ENCODE results near the gene PERM1.

The PERM1 gene

DNA sequence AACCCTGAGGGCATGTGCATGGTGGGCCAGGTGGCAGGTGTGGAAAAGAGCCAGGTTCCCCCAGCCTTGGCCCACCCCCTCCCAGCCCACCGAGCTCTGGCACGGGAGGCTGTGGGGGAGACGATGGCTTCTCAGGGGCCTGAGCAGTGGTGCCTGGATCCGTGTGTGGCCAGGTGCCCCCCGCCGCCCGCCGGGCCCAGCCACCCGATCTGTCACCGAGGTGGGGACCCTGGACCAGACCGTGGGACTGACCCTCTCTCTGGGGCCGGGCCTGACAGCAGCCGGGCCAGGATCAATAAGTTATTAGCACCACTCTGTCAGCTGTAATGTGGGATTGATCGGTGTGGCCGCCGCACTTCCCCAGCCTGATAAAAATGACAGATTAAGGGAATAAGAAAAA, 44.4 kb downstream of the PERM1 start:
- no peaks in the 10 kb centered on the region for H3K36me3 Mint-ChIP-seq
- no peak overlapping the region for H3K27ac Mint-ChIP-seq
- peaks cover 2% of the 10 kb centered on the region for H3K4me1 Mint-ChIP-seq (ENCODE audit: low read depth)
- peaks cover 9% of the 10 kb centered on the region for H3K27me3 Mint-ChIP-seq
- H3K4me3 Mint-ChIP-seq: no peak overlapping the region
- H3K9me3 Mint-ChIP-seq (ENCODE audit: low read depth): no peaks in the 10 kb centered on the region

DNA sequence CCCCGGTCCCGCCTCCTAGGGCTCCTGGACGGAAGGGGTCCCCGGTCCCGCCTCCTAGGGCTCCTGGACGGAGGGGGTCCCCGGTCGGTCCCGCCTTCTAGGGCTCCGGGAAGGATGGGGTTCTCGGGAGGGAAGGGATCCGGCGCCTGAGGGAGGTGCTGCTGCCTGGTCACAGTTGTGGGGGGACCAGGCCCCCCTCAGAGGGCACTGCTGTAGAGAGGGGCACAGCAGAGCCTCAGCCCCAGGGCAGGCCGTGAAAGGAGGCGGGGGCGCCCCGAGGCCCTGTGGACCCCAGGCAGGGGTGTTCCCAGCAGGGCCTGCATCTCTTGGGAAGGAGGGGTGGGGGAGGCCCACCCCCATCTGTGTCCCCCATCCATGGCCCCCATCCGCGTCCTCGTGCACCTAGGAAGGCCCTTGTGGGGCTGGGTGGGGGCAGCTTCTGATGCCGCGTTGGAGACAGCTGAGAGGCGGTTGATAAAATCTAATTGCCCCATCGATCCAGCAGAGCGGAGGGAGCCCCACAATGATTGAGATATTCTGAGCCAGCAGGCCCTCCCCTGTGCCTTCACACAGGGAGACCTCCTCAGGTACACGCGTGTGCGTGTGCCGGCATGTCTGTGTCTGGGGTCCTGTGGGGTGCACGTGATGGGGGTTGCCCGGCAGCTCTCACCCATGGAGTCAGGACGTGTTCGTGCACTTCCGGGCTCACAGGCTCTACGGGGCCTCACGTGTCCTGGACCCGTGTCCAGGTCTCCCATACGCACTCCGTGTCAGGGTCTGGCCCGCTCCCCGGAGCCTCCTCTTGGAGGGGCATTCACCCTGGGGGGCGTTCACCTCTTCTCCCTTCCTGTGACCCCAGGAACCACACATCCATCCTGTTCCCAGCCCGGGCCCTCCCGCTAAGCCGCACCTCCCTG, 45.3 kb downstream of the PERM1 start:
- Mint-ChIP-seq H3K4me3 (no peak overlapping the region), H3K27me3 (peaks cover 9% of the 10 kb centered on the region), H3K36me3 (no peaks in the 10 kb centered on the region), H3K9me3 (ENCODE audit: low read depth) (no peaks in the 10 kb centered on the region), H3K4me1 (ENCODE audit: low read depth) (peaks cover 2% of the 10 kb centered on the region), H3K27ac (no peak overlapping the region)

DNA sequence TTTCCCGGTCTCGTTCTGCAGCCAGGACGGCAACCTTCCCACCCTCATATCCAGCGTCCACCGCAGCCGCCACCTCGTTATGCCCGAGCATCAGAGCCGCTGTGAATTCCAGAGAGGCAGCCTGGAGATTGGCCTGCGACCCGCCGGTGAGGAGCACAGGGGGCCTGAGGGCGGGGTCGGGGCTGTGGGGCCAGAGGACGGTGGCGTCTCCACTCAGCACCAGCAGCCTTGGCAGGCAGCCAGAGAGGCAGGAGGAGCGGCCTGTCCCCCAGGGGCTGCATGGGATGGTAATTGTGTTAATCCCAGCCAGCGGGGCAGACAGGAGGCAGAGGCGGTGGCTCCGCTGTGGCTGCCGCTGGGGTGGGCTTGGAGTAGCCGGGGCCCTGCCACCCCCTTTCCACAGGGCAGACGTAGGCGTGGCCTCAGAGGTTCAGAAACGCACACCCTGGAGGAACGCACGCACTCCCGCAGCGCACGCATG, 46.1 kb downstream of the PERM1 start:
- Mint-ChIP-seq H3K36me3 (no peaks in the 10 kb centered on the region), H3K4me3 (no peak overlapping the region), H3K27me3 (peaks cover 7% of the 10 kb centered on the region), H3K27ac (no peak overlapping the region), H3K9me3 (ENCODE audit: low read depth) (no peaks in the 10 kb centered on the region), H3K4me1 (ENCODE audit: low read depth) (no peaks in the 10 kb centered on the region)

DNA sequence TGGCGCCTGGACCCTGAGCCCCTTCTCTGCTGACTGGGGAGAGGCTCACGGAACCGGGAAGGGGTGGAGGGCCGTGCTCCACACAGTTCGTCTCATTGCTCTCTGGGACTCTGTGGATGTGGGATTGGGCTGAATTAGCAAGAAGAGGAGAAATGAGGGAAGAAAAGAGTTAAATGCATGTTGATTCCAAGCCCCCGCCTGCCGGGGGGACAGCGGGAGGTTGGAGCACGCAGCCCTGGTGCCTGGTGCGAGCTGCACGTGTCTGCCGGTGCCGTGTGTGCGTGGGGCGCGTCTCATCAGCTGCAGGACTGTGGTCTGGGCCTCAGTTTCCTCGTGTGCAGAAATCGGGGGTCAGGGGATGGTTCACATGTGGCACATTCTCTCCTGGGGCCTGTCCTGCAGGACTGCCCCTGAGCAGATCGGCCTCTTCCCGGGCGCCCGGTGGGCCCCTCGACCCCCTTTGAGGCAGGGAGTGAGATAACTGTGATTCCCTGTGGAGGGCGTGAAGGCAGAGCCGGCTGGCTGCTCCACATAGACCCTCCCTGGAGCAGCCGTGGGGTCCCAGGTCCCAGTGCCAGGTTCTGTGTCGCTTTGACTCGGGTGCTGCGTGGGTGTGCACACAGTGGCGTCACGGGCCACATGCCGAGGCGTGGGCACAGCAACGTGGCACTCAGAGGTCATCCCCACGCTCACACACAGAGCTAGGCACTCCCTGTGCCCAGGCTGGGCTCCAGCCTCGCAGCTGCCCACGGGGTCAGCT, 46.7 kb downstream of the PERM1 start:
- no peaks in the 10 kb centered on the region for H3K9me3 Mint-ChIP-seq (ENCODE audit: low read depth)

DNA sequence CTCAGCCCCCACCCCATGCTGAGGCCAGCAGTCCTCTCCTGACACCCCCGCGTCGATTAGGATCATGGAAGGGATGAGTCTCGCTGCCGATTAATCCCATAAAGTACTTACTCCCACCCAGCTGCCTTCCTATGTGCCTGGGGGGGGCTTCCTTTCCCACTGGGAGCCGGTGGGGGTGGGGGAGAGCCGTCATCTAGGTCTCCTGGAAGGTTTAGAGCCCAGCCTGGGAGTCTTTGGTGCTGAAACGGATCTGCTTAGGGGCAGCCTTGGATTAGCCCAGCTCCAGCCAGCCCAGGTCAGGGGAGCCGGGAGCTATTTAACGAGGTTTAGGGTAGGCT, 48.3 kb downstream of the PERM1 start:
- H3K36me3 Mint-ChIP-seq: no peaks in the 10 kb centered on the region
- no peak overlapping the region for H3K4me3 Mint-ChIP-seq
- H3K27ac Mint-ChIP-seq: no peak overlapping the region
- H3K9me3 Mint-ChIP-seq (ENCODE audit: low read depth): no peaks in the 10 kb centered on the region
- H3K4me1 Mint-ChIP-seq (ENCODE audit: low read depth): no peaks in the 10 kb centered on the region
- peaks cover 5% of the 10 kb centered on the region for H3K27me3 Mint-ChIP-seq

More for the DNA sequence above, 46.7 kb downstream of the PERM1 start:
- Mint-ChIP-seq H3K4me3 (no peak overlapping the region), H3K27me3 (peaks cover 7% of the 10 kb centered on the region), H3K27ac (no peak overlapping the region), H3K4me1 (ENCODE audit: low read depth) (no peaks in the 10 kb centered on the region), H3K36me3 (no peaks in the 10 kb centered on the region)

DNA sequence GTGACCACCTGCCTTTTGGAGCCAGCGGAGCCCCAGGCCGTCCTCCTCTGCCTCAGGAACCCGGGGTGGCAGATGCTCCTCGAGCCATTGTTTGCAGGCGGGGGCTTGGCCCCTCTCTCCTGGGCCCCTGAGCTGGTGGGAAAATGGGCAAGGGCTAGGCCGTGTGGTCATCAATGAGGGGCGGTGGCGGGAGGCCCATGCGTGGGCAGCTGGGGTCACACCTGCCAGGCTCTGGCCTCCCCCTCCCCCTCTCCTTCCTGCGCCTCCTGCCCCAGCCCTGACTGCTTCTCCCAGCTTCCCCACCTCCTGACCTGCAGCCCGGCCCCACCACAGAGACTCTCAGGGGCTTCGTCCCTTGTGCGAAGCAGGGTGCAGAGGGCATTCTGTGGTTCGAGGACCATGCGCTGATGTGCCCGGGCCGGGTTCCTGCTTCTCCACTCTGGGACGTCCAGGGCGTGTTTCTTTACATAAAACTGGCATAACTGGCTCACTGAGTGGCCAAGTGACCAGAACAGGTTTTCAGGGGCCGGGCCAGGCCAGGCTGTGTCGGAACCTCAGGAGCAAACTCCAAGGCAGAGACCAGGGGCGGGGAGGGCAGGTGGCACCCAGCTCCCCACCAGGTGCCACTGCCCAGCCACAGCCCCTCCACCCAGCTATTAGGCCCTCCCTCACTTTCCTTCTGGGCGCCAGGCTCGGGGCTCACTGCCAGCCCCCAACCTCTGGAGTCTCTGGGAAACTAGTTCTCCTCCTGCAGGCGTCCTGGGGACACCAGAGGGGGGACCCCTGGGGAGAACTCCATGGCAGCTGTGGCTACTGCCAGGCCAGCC, 48.9 kb downstream of the PERM1 start:
- H3K27me3 Mint-ChIP-seq: peaks cover 5% of the 10 kb centered on the region
- H3K9me3 Mint-ChIP-seq (ENCODE audit: low read depth): no peaks in the 10 kb centered on the region
- no peaks in the 10 kb centered on the region for H3K36me3 Mint-ChIP-seq
- H3K4me1 Mint-ChIP-seq (ENCODE audit: low read depth): no peaks in the 10 kb centered on the region
- H3K27ac Mint-ChIP-seq: no peak overlapping the region
- no peak overlapping the region for H3K4me3 Mint-ChIP-seq

DNA sequence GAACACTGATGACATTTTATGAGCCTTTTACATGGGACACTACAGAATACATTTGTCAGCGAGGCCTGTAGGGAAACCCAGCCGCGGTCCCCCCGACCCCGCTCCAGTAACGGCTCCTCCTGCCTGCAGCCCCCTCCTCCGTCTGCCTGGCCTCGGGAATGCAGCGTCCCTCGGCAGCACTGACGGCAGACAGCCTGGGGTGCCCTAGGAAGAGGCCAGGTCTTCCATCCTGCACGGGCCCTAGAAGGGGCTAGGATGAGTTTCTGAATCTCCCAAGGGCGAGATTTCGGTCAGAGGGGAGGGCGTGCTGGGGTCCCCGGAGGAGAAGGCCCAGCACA, 49.8 kb downstream of the PERM1 start:
- Mint-ChIP-seq H3K4me3 (no peak overlapping the region), H3K9me3 (ENCODE audit: low read depth) (no peaks in the 10 kb centered on the region), H3K27ac (no peak overlapping the region), H3K4me1 (ENCODE audit: low read depth) (no peaks in the 10 kb centered on the region), H3K36me3 (no peaks in the 10 kb centered on the region), H3K27me3 (peaks cover 5% of the 10 kb centered on the region)

DNA sequence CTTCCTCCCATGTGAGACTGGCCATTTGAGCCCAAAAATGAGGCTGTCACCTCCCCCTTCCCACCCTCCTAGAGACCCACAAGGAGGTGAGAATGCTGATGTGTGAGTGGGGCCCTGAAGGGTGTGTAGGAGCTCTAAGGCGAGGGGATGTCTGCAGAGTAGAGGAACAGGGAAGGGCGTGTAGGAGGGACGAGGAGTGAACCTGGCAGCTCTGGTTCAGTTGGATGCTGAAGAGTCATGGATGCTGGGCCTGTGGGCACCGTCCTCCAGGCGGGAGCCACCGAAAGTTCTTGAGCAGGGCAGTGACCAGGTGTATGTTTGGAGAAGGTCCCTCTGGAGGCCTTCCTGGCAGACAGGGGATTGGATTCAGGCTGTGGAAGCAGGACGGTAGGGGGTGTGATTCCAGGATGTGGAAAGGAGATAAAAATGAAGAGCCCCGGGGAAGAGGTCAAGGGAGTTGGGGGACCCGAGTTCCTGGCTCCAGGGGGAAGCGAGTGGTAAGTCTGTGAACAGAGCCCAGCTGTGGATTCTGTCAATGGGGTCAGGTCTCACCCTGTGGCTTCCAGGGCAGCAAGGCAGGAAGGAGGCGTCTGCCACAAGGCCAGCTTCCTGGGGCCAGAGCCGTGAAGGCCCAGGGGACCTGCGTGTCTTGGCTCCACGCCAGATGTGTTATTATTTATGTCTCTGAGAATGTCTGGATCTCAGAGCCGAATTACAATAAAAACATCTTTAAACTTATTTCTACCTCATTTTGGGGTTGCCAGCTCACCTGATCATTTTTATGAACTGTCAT, 50.3 kb downstream of the PERM1 start:
- Mint-ChIP-seq H3K27ac (no peak overlapping the region), H3K9me3 (ENCODE audit: low read depth) (no peaks in the 10 kb centered on the region), H3K4me3 (no peak overlapping the region), H3K36me3 (no peaks in the 10 kb centered on the region), H3K27me3 (peaks cover 6% of the 10 kb centered on the region), H3K4me1 (ENCODE audit: low read depth) (no peaks in the 10 kb centered on the region)

DNA sequence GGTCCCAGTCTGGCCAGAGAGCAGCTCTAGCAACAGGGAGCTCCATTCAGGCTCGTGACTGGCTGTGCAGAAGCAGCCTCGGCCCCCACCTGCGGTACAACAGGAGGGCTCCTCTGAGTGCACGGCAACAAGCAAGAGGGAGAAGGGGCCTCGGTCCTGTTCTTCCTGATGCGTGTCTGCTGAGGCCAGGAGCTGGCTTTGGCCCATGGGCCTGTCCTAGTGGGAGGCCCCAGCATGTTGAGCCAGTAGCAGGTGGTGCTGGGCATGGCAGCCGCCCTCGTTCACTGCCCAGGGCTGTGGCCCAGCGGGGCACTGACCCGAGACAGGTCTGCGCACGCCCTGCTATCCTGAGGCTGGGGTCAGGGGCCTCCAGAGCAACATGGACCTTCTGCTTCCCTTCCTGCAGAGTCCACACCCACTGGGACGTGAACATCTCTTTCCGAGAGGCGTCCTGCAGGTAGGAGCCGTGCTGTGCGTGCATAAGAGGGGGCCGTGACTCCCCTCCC, 51.2 kb downstream of the PERM1 start:
- no peak overlapping the region for H3K4me3 Mint-ChIP-seq
- no peak overlapping the region for H3K27ac Mint-ChIP-seq
- H3K27me3 Mint-ChIP-seq: peaks cover 11% of the 10 kb centered on the region
- H3K4me1 Mint-ChIP-seq (ENCODE audit: low read depth): peaks cover 1% of the 10 kb centered on the region
- H3K9me3 Mint-ChIP-seq (ENCODE audit: low read depth): no peaks in the 10 kb centered on the region
- H3K36me3 Mint-ChIP-seq: no peaks in the 10 kb centered on the region

DNA sequence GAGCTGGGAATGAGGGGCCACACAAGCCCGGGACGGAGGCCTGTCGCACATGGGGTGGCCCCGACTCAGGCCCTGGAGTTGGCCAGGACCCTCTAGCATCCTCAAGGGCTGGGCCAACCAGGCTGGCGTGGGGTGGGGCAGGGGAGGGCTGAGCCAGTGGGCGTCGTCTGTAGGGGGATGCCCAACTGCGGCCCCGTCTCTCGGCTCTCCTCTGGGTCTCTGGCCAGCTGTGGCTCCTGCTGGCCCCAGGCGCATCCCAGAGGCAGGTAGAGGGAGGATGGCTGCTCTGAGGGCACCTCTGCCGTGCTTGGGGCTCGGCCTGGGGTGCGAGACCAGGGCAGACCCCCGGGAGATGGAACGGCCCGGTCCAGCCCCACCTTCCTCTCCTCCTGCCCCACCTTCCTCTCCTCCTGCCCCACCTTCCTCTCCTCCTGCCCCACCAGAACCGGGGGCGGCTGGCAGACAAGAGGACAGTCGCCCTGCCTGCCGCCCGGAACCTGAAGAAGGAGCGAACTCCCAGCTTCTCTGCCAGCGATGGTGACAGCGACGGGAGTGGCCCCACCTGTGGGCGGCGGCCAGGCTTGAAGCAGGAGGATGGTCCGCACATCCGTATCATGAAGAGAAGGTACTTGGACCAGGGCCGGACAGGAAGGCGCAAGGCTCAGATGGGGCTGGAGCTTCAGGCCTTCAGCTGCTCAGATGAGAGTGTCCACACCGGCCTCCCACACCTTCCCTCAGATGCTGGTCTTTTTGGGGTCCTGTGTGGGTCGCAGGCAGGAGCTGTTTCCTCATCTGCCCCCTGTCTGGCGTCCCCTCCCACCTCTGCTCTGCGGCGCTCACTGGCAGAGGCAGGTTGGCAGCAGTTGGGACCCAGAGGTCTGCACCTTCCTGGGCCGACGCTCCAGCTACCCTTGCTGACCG, 51.9 kb downstream of the PERM1 start:
- H3K9me3 Mint-ChIP-seq (ENCODE audit: low read depth): no peaks in the 10 kb centered on the region
- no peak overlapping the region for H3K27ac Mint-ChIP-seq
- no peaks in the 10 kb centered on the region for H3K36me3 Mint-ChIP-seq
- peaks cover 10% of the 10 kb centered on the region for H3K27me3 Mint-ChIP-seq
- no peak overlapping the region for H3K4me3 Mint-ChIP-seq
- peaks cover 1% of the 10 kb centered on the region for H3K4me1 Mint-ChIP-seq (ENCODE audit: low read depth)

DNA sequence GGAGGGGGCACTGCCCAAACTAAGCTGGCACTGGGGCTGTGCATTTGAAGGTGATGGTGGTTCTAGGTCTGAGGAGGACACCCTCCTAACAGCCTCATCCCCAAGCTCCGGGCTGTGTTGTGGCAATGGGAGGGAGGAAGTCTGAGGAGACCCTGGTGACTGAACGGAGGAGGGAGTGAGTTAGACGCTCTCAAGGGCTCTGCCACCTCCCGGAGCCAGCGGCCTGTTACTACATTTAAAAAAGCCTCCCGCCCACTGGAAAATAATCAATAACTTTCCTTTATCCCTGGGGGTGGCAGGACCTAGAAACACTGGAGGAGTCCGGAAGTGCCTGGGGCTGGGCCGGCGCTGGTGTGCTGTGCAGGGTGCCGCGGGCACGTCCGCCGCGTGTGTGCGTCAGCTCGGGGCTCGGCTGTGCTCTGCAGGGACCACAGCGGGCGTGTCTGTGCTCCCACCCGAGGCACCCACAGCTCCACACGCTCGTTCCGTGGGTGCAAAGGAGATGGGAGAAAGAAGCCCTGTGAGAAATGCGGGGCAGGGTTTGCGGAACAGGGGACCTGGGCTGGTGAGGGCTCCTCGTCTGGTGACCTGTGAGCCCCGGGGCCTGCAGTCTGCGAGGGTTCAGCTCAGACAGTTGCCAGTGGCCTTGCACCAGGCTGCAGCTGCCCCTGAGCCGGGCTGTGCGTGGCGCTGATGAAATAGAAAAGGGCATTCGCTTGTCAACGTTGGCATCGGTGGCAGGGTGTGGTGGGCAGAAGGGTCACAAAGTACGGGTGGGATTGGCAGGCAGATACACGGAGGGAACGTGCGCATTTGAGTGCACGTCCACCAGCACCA, 52.9 kb downstream of the PERM1 start:
- Mint-ChIP-seq H3K4me3 (no peak overlapping the region), H3K36me3 (no peaks in the 10 kb centered on the region), H3K27ac (no peak overlapping the region), H3K9me3 (ENCODE audit: low read depth) (no peaks in the 10 kb centered on the region), H3K4me1 (ENCODE audit: low read depth) (peaks cover 1% of the 10 kb centered on the region), H3K27me3 (peaks cover 8% of the 10 kb centered on the region)

DNA sequence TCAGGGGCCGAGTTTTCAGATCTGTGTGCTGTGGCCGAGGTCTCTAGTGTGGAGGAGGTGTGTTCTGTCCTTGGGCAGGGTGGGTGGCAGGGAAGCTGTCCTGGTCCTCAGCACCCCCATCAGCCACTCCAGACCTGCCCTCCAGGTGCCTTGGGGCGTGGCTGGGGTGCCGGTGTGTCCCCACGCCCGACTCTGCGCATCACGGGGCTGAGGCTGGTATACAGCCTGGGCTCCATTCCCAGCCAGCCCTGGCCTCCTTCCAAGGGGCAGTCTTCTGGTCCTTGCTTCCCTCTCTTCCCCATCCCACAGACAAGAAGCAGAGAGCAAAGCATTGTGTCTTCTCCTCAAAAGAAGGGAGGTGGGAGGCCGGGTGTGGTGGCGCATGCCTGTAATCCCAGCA, 54.1 kb downstream of the PERM1 start:
- Mint-ChIP-seq H3K27me3 (peaks cover 11% of the 10 kb centered on the region), H3K36me3 (no peaks in the 10 kb centered on the region), H3K9me3 (ENCODE audit: low read depth) (no peaks in the 10 kb centered on the region), H3K27ac (no peak overlapping the region), H3K4me1 (ENCODE audit: low read depth) (peaks cover 6% of the 10 kb centered on the region), H3K4me3 (no peak overlapping the region)

DNA sequence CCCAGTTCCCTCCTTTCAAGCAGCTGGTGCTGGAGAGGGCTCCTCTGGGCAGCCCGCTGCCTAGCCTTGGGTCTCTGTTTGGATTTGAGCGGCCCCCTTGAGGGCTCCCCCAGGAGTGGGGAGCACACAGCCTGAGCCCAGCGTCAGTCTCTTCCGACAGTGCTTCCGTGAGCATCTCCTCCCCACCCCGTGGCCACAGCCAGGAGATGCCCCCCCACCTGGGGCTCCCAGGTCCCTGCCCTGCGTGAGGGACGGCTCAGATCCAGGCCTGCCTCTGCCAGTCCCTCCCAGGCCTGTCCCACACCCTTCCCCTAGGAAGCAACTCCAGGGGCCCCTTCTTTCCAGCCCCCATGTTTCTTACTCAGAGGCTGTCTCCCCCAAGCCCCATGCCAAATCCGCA, 54.7 kb downstream of the PERM1 start:
- no peaks in the 10 kb centered on the region for H3K36me3 Mint-ChIP-seq
- no peaks in the 10 kb centered on the region for H3K9me3 Mint-ChIP-seq (ENCODE audit: low read depth)
- peaks cover 13% of the 10 kb centered on the region for H3K27me3 Mint-ChIP-seq
- H3K4me3 Mint-ChIP-seq: no peak overlapping the region
- no peak overlapping the region for H3K27ac Mint-ChIP-seq
- peaks cover 6% of the 10 kb centered on the region for H3K4me1 Mint-ChIP-seq (ENCODE audit: low read depth)

Measured in activated naive CD8-positive, alpha-beta T cell (primary cell).